GM21447 (cell line): ENCODE data around the gene MBD3L5.
"Not testable (repeated sequence)": the region's sequence is repeated elsewhere in the genome, so short reads cannot be mapped to it uniquely, and the experiment has no call there.

Source experiments
- ATAC-seq: cut with Tn5 transposase; IDR thresholded peaks from one replicate; pipeline ENCODE4 v1.9.1; 2021; ENCODE audit not compliant: unreplicated experiment

MBD3L5 gene

DNA sequence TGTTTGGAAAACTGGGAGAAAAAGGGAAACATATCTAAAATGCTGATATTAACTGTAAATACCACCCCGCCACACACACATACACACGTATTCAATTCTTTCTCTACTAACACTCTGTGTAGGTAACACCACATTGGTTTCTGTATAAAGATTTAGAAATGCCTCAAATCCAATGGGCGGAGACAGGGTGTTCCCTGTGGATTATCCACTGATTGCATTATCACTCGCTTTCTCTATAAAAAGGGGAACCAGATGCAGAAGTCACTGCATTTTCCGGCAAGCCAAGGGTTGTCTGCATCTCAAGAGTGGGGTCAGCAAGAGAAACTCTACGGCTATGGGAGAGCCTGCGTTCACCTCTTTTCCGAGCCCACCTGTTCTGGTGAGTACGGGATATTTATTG, at the start of gene MBD3L5:
Gene MBD3L5 (plus strand): TSS at position 301 of the 400 bp plus-strand sequence. CDS start 34 bp downstream, at position 335.
- ATAC-seq: not testable (repeated sequence)

DNA sequence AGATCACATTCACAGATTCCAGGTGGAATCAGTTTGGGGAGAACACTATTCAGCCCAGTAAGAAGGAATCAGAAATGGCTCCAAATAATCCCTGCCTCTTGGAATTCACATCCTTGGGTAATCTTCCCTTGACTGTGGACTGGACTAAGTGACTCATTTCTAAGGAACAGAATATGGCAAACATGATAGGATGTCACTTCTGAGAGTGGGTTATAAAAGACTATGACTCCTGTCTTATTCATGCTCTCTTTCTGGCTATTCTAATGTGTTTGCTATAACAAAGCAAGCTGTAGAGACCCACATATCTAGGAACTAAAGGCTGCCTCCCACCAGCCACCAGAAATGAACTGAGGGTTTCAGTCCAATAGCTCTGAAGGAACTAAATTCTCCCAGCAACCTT, 46.9 kb upstream of the MBD3L5 start:
- no peak for ATAC-seq

DNA sequence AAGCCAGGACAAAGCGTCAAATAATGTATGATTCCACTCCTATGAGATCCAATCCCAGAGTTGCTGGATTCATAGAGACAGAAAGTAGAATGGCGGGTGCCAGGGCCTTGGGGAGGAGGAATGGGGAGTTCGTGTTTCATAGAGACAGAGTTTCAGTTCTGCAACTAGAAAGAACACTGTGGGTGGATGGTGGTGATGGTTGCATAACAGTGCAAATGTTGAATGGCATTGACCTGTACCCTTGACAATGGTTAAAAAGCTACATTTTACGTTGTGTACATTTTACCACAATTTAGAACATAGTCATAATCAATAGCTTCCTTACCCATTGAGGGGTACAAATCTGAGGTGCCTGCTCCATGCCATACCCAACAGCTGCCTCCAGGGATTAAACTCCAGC, 42.5 kb upstream of the MBD3L5 start:
- no peak for ATAC-seq

DNA sequence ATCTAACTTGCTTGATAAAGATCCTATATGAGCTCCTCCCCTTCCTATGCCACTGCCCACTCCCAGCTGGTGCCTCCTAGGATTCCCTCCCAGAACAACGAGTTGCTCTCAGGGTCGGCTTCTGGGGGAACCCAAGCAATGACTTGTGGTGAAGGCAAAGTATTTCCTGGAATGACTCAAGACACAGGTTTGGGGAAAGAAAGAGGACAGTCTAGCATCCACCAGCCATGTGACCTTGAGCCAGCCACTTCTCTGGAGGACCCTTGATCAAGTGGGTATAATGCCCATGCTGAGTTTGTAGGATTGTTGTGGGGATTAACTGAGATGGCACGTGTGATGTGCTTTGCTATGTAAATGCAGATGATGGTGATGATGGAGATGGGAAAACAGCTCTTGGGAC, 42.1 kb upstream of the MBD3L5 start:
- no peak for ATAC-seq

DNA sequence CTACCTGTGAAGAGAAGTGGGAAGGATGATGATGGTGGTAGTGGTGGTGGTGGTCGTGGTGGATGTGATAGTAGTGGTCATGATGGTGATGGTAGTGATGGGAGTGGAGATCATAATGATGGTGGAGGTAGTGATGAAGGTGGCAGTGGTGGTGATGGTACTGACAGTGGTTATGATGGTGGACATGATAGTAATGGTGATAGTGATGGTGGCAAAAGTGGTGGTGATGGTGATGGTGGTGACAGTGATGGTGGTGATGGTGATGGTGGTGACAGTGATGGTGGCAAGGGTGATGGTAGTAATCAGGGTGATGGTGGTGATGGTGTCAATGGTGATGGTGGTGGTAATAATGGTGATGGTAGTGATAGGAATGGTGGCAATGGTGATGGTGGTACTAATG, 35.3 kb upstream of the MBD3L5 start:
- no peak for ATAC-seq

DNA sequence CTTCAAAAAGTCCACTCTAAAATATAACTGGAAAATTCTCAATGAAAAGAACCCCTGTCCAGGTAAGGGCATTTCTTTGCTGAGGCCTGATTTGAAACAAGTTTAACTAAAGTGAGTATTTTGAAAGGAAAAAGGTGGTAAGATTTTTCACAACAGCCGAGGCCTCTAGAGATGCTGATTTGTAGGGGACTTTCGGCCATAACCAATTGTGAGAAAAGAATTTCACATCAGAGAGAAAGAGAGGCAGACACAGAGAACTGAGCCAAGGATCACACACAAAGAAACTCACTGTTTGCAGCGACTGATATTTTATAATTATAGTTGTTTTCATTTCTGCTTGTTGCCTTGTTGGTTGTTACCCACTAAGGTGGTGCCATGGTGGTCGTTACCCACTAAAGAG, 33.6 kb upstream of the MBD3L5 start:
- no peak for ATAC-seq

DNA sequence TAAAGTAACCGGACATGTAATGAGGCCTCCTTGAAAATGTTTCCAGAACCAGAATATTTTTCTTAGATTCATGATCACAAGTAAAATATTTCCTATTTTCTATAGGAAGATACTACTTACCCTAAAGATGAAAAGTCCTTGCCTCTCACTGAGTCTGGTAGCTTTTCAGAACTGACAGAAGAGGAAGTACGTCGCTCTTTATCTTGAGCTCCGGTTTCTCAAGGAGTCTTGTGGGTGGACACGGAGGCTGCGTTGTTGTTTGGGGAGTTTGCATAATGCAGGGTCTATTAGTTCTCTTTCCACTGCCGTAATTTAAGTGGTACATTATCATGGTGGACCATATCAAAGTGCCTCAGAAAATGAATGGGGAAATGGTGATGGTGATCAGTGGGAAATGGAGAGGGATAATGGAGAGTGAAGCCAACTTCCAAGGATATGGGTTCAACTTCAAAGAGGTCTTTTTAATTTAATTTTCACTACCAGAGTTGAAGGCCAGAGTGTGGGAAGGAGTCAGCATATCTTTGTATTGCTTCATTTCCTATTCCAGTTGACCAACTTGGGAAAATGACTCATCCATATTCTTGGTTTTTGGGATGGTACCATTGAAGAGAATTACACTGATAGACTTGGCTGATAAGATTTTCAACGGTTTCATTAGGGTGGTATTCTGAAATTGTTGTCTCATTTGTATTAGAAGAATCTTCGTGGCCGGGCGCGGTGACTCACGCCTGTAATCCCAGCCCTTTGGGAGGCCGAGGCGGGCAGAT, 32.5 kb upstream of the MBD3L5 start:
- ATAC-seq: no peak

DNA sequence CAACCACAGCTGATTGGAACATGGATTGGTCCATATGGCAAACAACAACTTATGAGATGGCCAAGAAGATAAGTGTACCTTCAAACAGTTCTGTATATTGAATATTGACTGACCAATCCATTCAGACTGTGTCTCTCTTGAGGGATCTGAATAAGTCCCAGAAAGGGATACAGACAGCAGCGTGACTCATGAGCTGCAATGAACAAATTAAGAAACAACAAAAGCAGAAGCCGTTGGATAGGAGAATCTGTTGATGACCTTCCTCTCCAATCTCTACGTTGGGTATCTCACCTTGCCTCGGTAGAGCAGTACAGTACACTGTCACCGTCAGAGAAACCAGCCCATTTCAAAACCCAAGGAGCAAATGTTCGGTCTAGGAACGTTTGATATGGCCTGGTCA, 30.4 kb upstream of the MBD3L5 start:
- no peak for ATAC-seq

DNA sequence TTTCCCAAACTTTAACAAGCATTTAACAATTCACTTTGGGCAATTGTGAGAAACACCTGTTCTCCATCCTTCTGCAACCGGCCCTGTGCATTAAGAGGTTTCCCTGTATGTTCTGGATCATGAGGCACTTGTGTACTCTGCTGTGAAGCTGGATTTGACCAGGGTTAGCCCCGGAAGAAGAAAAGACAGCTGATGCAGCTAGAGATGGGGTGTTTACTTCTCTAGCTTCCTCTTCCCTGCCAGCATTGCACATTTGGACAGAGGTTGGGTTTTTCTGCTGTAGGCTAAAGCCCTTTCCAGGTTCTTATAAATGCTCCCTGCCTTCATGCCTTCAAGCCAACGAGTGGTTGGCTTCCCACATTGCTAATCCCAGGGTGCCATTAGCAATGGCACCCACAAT, 30.0 kb upstream of the MBD3L5 start:
- ATAC-seq: no peak

DNA sequence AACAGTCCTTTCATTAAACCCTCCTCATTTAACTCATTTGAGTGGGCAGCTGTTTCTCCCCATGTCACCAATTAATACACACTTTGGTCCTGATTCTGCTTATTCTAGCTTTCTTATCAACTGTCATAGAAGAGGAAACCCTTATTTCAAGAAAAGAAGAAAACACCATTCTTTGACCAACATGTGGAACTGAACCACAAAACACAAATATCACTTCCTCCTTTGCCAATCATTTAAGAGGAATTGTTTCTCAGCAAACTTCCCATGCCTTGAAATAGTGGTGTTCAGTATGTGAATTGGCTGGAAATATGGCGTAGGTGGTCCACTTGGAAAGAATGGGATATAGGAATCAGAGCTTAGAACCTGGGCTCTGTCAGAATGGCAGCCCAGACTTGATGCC, 29.6 kb upstream of the MBD3L5 start:
- no peak for ATAC-seq

DNA sequence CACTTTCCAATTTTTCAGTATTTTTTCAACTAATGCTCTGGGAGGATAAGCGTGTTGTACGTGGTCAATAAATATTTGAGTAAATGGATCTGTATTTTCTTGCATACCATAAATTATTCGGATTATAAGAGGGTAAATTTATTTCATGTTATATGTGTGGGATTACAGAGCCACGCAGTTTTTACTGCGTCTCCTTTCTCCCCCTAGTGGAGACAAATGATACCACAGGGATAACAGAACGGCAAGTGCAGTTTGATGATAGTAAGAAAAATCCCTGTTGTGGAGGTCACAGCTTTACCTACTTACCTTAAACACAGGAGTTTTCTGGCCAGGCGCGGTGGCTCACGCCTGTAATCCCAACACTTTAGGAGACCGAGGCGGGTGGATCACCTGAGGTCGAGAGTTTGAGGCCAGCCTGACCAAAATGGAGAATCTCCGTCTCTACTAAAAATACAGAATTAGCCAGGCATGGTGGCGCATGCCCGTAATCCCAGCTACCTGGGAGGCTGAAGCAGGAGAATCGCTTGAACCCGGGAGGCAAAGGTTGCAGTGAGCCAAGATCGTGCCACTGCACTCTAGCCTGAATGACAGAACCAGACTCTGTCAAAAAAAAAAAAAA, 26.0 kb upstream of the MBD3L5 start:
- no peak for ATAC-seq

DNA sequence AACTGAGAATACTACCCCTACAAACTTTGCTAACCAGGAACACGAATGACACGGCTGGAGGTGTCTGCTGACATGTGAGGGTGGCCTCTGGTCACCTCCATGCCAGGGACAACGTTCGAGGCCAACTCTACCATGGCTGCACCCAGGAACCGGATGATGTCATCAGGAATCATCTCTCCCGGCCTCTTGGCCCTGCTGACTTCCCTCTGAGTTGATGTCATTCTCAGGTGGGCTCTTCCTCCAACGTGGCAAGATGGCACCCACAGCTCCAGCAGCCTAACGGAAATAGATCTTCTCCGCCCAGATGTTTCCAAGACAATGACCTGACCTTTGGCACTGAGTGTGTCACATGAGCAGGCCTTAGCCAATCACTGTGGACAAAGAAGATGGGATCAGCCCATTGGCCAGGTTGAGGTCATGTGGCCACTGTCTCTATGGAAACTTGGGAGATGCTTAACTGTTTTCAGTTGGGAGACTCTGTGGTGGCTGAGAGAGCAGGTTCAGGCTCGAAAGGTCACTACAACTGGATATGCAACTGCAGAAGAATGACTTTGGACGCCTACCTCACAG, 24.2 kb upstream of the MBD3L5 start:
- no peak for ATAC-seq

DNA sequence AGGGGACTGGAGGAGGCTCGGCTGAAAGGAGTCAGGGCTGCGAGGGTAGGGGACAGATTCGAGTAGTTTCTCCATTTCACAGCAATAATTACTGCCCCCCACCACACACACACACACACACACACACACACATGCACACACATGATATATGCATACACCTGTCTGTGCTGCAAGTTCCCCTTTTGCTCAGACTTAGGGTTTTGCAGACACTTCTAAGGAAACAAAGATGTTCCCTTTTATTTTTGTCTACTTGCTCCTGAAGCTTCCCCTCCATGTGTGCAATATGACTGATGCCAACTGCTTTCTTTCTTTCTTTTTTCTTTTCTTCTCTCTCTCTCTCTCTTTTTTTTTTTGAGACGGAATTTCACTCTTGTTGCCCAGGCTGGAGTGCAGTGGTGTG, 22.5 kb upstream of the MBD3L5 start:
- ATAC-seq: no peak

DNA sequence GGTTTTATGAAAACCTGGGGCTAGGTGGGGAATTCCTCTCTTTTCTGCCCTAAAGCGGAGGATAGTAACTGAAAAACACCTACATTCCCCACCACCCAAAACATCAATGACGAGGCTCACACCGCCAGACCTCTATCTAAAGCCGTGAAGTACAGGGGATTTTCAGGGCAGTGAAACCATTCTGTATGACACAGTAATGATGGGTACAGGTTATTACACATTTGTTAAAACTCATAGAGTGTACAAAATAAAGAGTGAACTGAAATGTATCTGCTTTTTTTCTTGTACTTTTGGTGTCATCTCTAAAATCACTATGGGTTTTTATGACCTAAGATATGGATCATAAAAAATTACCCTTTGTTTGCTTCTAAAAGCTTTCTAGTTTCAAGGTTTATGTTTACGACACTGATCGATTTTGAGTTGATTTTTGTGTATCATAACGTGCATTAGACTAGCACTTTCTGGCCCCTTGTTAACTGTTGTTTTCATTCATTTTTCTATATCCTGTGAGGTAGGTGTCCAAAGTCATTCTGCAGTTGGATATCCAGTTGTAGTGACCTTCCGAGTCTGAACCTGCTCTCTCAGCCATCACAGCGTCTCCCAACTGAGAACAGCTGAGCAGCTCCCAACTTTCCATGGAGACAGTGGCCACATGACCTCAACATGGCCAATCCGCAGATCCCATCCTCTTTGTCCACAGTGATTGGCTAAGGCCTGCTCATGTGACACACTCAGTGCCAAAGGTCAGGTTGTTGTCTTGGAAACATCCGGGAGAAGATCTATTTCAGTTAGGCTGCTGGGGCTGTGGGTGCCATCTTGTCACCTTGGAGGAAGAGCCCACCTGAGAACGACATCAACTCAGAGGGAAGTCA, 19.4 kb upstream of the MBD3L5 start:
- ATAC-seq: no peak

DNA sequence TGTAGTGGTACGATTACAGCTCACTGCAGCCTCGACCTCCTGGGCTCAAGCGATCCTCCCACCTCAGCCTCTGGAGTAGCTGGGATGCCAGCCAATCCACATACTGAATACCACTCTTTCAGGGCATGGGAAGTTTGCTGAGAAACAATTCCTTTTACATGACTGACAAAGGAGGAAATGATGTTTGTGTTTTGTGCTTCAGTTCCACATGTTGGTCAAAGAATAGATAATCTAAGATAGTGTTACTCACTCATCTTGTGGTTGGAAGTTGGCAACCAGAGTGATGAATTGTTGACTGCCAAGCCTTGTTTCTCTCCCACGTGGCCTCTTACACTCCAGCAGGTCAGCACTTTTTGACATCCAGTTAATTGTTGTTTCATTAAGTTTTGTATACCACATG, 16.7 kb upstream of the MBD3L5 start:
- no peak for ATAC-seq

DNA sequence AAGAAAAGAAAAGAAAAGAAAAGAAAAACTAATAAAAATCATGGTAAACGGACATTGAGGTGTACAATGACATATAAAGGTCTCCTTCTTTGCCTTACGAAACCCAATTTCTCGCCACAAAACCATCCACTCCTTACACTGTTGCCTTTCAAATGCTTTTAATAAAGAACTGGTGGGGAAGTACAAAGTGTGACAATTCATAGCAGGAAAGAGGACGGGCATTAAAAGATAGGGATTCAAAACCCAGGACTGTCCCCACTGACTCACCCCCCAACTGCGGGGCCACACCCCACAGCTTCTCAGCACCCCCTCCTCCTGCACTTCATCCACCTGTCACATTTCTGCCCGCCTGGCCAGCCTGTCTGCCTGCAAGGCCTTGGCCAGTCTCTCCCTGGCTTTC, 11.6 kb upstream of the MBD3L5 start:
- ATAC-seq: no peak

DNA sequence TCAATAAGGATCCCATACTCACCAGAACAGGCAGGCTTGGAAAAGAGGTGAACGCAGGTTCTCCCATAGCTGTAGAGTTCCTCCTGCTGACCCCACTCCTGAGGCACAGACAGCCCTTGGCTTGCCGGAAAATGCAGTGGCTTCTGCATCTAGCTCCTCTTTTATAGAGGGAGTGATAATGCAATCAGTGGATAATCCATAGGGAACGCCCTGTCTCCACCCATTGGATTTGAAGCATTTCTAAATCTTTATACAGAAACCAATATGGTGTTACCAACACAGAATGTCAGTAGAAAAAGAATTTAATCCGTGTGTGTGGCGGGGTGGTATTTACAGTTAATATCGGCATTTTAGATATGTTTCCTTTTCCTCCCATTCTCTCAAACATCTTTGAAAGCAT, 9.0 kb upstream of the MBD3L5 start, which contains the start of gene MBD3L2B:
Gene MBD3L2B (minus strand): TSS at position 101 of the 400 bp plus-strand sequence. CDS start 34 bp downstream, at position 67.
- not testable (repeated sequence) for ATAC-seq

DNA sequence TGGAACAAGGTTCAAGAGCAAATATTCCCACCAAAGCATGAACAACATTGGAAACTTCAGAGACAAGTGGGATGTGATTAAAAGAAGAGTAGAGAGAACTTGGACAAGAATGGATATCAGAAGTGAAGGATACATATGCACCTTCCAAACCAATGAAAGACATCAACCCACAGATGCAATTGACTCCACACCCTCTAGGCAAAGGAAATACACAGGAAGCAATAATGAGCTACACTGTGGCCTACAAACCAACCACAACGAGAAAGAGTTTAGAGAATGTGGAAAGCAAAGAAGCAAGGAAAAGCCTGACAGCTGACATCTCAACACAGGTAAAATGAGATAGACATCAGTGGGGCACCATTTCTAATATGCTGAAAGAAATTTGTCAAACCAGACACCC, 1.6 kb upstream of the MBD3L5 start:
- not testable (repeated sequence) for ATAC-seq

DNA sequence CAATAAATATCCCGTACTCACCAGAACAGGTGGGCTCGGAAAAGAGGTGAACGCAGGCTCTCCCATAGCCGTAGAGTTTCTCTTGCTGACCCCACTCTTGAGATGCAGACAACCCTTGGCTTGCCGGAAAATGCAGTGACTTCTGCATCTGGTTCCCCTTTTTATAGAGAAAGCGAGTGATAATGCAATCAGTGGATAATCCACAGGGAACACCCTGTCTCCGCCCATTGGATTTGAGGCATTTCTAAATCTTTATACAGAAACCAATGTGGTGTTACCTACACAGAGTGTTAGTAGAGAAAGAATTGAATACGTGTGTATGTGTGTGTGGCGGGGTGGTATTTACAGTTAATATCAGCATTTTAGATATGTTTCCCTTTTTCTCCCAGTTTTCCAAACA, 9.7 kb downstream of the MBD3L5 start, which contains the start of gene MBD3L4:
Gene MBD3L4 (minus strand): TSS at position 101 of the 400 bp plus-strand sequence. CDS start 35 bp downstream, at position 66.
- ATAC-seq: not testable (repeated sequence)

DNA sequence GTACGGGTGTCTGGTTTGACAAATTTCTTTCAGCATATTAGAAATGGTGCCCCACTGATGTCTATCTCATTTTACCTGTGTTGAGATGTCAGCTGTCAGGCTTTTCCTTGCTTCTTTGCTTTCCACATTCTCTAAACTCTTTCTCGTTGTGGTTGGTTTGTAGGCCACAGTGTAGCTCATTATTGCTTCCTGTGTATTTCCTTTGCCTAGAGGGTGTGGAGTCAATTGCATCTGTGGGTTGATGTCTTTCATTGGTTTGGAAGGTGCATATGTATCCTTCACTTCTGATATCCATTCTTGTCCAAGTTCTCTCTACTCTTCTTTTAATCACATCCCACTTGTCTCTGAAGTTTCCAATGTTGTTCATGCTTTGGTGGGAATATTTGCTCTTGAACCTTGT, 11.2 kb downstream of the MBD3L5 start:
- not testable (repeated sequence) for ATAC-seq

DNA sequence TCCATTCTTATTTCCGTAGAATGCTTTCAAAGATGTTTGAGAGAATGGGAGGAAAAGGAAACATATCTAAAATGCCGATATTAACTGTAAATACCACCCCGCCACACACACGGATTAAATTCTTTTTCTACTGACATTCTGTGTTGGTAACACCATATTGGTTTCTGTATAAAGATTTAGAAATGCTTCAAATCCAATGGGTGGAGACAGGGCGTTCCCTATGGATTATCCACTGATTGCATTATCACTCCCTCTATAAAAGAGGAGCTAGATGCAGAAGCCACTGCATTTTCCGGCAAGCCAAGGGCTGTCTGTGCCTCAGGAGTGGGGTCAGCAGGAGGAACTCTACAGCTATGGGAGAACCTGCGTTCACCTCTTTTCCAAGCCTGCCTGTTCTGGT, 18.6 kb downstream of the MBD3L5 start, which contains the start of gene MBD3L2:
Gene MBD3L2 (plus strand): TSS at position 301 of the 400 bp plus-strand sequence. CDS start 53 bp downstream, at position 354.
- not testable (repeated sequence) for ATAC-seq
